IPS-NIHi11 (cell line): ENCODE data around the gene WDR11.
"Not testable (repeated sequence)": the region's sequence is repeated elsewhere in the genome, so short reads cannot be mapped to it uniquely, and the experiment has no call there.

Source experiments
- DNase-seq: peaks from one replicate; pipeline ENCODE4 v3.0.0; 2012; ENCODE audit warnings: mixed read lengths, low spot score

The WDR11 gene

DNA sequence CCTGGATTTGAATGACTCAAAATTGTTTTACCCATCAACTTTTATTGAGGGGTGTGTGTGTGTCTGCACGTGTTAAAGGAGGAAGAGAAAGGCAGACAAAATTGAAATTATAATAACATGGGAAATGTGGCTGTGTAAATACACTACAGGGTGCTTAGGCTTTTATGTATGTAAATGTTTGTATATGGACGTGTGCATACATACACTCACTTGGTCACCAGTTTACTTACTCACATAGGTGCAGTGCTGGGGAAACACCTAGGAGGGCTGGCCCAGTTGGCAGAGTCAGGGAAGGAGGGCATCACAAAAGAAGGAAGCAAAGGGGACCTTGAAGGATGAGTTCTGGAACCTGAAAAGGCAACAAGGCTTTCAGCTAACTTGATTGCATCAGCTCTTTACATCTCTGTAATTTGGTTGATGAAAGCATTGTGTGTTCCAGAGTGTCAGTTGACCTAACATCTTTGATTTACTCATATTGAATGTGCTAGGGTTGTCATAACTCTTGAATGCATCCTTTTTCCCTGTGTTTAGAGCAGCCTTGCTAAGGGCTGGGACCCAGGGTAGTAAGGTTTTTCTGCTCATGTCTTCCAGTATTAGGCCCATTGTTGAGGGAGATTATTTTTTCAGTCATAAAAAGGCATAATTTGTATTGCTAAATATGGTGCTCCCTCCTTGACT, 10.2 kb downstream of the WDR11 start:
- DNase-seq: no peak

DNA sequence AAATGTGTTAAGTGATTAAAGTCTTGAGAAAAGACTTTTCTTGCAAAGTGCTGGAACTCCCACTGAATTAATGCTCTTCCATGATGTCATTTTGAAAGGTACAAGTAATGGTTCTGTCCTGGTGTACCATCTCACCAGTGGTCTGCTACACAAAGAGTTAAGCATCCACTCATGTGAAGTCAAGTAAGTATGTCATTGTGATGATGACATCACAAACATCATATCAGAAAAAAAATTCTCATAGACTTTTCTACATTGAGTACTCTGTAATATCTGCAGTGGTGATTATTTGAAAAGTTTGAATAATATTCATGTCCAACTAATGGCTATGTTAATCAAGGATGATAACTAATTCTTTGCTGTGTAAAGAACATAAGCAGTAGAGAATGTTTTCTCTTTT, 22.6 kb downstream of the WDR11 start:
- no peak for DNase-seq

DNA sequence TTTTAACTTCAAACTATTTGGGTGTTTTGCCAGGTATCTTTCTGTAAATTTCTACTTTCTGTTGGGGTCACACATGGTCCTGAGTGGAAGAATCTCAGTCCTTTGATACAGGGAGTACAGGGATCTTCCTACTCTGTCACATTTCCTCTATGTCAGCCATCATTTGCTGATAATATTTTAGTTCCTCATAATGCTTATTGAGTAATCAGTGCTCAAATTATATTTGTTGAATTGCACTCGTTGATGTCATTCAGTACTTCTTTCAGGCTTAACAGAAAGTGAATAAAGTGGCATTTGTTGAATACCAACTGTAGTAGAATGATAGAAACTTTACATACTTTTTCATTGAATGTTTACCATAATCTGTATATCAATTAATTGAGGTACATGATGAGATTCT, 31.9 kb downstream of the WDR11 start:
- DNase-seq: no peak

DNA sequence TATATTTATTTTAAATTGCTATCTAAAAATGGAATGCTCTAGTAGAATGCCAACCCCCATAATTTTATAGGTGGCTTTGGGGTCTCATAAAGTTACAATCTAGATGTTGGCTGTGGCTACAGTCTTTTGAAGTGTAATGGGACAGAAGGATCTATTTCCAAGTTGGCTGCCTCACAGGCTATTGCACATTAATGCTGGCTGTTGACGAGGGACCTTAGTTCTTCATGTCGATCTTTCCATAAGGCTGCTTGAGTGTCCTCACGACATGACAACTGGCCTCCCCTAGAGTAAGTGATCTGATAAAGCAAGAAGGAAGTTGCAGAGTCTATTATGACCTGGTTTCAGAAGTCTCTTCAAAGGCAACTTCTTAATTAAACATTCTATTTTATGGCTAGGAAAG, 36.3 kb downstream of the WDR11 start:
- no peak for DNase-seq

DNA sequence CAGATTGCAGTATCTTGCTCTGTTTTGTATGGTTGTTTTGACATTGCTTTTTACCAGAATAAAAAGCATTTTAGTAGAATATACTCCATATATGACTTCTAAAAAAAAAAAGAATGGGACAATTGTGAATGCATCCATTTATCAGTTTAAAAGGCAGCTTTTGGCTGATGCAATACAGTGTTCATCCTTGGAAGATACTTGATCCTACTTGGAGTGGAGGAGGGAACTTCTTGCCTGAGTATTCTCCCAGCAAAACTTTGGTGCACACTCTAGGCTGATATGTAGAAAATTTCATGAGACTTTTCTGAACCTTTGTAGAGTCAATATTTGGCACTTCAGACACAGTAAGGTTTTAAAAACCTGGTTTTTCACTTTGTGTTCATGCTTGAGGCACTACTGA, 40.2 kb downstream of the WDR11 start:
- no peak for DNase-seq

DNA sequence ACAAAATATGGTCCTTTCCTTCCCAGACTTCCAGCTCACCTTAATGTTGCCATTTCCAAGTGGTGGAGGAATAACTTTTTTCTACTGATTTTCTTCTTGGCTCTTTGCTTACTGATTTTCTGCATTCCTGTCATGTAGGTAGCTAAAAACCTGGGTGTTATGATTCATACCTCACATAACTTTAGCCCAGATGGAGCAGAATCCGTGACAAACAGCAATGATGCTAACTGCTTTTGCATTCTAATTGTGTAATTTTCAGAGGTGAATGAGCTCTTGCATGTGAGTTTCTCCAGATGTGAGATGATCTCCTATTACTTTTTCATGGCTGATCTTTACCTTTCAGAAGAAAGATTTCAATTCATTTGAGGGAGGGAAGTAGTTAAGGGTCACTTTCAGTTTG, 43.4 kb downstream of the WDR11 start:
- DNase-seq: no peak

DNA sequence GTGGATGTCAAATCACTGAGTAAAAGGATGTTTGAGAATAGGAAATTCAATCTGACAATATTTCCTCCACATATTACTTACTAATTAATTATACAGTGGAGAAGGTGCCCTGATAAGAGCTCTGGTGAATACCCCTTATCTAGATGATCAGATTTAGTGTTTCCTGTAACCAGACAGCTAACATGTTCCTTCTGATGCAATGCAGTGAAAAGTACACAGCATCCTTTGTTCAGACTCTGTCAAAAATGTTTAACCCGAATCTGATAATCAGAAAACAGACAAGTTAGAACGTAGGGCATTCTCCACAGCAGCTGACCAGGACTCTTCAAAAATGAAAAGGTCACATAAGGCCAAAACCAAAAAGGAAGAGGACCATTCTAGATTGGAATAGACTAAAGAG, 46.2 kb downstream of the WDR11 start:
- no peak for DNase-seq

DNA sequence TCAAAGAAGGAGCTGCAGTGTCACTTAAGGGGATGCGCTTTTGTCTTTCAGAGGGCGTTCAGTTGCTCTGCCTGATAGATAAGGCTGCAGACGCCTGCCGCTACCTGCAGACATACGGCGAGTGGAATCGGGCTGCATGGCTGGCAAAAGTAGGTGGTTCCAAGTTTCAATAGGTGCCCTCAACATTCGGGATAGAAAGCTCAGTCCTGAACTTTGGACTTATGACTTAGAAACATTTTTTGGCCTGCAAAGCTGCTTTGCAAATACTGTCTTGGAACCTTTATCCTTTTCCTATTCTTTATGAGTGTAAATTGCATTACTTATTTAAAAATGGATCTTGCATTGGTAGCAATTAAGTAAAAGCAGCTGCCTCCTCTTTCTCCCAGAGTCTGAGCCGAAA, 54.1 kb downstream of the WDR11 start:
- no peak for DNase-seq

DNA sequence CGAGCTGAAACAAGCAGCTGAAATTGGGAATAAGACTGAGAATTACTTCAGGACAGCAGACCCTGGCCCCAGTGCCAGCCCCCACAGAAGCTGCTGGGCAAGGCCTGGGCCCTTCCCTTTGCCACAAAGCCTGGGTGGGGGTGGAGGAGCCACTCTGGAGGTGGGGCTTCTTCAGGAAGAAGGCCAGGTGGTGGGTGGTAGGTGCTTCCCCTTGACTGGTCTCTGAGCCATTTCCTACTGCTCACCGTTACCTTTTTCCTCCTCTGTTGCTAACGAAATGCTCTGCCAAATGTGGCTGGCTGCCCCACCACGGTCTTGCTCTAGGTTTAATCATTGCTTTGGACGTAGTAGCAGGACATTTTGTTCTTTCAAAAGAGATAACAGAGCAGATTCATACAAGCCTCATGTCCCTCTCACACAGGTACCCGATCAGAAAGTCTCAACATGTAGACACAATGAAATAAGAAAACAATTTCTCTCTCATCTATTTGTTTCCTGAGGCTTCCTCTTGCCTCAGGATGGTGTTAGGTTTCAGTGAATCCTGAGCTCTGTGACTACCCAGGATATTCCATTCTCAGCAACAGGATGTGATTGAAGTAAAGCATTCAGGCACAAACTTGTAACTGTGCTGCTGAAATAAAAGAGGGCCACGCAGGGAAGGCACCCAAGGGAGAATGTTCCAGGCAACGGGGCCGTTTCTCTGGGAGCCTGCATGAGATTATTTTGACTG, 66.5 kb downstream of the WDR11 start:
- DNase-seq: no peak

DNA sequence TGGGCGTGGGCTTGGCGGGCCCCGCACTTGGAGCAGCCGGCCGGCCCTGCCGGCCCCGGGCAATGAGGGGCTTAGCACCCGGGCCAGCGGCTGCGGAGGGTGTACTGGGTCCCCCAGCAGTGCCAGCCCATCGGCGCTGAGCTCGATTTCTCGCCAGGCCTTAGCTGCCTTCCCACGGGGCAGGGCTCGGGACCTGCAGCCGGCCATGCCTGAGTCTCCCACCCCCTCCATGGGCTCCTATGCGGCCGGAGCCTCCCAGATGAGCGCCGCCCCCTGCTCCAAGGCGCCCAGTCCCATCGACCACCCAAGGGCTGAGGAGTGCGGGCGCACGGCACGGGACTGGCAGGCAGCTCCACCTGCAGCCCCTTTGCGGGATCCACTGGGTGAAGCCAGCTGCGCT, 72.7 kb downstream of the WDR11 start:
- not testable (repeated sequence) for DNase-seq

DNA sequence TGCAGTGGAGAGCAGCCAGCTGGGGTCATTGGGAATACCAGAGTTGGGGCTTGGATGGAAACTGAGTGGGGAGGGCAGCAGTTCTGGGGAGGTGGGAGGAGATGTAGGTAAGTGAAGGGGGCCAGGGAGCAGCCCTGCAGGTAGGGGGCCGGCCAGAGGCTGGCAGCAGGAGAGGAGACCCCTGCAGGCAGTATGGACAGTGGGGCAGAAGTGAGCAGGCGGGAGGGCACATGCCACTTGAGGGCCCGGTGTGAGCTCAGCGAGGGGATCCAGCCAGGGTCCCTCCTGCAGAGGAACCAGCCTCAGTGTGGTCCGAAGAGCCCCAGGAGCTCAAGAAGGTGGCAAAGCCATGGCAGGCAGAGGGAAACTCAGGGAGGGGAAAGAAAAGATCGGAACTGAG, 75.4 kb downstream of the WDR11 start:
- no peak for DNase-seq

DNA sequence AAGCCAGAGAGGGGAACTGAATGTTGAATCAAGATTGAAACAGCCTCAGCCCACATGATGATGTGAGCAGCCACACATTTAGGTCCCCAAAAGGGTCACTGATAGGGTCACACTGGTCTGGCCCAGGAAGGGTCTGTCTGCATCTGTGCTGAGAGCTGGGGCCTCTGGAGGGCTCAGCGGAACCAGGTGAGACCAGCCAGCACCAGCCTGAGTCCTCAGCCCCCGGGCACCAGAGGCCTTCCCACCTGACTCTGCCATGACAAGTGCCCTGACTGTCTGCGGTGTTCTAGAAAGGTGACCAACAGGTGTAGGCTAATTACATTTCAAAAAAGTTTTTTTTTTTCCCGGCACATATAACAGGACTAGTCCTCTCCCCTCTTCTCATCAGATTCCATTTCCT, 76.2 kb downstream of the WDR11 start:
- no peak for DNase-seq

DNA sequence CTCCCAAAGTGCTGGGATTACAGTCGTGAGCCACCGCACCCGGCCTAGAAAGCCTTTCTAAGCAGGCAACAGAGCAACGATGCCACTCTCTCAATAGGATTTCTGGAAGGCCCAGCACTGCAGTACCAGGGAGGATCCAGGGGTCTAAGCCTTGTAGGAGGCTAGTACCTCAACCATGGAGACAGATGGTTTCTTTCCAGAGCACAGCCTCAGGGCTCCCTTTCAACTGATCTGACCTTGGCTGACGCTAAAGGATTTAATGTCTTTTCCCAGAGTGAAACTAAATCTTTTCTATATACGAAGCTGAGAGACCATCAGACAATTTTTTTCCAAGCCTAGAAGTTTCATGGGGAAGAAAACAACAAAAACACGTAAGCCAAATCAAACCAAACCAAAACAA, 78.0 kb downstream of the WDR11 start:
- DNase-seq: no peak

DNA sequence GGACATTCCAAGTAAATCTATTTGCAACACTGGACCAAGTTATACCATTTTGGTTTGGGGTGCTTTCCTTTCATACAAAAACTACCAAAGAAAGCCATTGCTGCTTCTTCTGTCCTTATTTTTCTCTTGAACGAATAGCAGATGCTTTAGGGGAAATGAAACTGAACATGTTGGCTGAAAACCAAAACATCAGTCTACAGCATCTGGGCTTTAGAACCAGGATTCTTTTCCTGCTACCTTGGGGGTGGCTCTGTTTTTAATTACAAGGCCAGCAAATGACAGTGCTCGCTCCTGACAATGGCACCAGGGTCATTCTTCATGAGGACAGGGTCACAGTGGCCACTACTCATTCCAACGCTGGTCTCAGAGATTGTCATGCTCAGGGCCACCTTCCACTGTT, 80.3 kb downstream of the WDR11 start:
- no peak for DNase-seq

DNA sequence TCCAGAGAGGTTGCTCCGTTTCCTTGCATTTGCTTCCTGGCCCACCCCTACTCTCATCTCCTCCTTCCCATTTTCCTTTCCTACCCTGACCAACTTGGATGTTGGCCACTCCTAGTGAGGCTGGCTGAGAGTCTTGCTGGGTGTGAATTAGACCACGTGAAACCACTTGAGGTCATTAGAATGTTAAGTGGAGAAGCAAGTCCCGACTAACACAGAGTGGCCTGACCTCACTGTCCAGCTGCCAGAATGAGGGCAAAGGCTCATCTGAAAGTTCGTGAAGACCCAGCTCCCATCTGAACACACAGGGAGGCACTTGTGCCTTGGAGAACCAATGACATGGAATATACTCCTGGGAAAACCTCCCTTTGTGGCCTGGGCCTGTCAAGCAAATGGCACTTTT, 80.8 kb downstream of the WDR11 start:
- DNase-seq: no peak

DNA sequence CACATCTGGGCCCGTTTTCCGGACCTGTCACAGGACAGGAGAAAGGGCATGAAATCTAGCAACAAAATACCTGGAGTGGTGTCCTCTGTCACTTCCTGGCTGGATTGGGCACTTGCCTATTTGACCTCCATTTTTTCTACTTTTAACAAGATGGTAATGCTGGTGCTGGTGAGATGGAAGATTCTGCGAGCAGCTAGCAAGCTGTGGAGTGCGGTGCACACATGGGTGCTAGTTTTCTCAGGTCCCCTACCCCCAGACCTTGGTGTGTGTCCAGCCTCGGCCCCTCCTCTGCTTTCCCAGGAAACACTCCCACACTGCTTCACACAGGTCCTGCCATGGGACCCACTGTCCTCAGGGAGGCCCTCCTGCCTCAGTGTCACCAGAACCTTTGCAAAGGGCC, 87.7 kb downstream of the WDR11 start:
- DNase-seq: no peak

DNA sequence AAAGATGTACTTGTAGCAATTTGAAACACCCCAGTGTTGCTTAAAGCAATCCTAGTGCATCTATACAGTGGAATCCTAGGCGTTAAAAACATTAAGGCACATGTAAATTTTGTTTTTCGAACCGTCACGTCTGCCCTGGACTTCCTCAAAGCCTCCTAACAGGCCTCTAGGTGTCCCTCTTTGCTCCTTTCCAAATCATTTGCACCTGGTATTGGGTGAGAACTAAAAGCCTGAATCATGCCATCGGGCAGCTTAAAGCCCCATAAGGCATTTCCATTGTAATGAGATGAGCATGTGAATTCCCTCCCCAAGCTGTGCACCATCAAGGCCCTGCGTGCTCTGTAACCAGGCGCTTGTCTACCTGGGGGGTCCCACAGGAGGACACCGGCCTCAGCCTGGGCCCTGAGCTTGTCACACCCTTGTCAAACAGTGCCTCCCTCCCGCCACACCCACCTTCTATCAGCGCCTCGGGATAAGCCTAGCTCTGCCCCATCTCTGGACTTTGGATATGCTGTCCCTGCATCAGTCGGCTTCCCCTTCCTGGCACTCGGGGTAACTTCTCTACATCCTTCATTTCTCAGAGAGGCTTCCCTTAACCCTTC, 89.2 kb downstream of the WDR11 start:
- DNase-seq: peak; percentile 37

DNA sequence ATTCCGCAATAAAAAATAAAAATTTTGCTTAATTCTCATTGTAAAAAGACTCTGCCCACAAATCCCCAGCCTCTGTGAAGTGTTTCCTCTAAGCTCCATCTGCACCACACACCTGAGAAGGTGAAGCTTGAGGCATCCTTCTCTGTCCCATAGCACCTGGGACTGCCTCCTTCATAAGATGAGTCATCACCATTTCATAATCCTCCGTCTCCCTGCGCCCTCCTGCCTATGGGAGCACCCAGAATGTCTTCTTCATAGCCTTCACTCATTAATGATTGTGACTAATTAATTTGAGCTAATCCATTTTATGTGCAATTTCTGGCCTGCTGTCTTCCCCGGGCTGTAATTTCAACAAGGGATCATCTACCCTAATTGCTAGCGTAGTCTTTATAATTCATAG, 90.3 kb downstream of the WDR11 start:
- no peak for DNase-seq

DNA sequence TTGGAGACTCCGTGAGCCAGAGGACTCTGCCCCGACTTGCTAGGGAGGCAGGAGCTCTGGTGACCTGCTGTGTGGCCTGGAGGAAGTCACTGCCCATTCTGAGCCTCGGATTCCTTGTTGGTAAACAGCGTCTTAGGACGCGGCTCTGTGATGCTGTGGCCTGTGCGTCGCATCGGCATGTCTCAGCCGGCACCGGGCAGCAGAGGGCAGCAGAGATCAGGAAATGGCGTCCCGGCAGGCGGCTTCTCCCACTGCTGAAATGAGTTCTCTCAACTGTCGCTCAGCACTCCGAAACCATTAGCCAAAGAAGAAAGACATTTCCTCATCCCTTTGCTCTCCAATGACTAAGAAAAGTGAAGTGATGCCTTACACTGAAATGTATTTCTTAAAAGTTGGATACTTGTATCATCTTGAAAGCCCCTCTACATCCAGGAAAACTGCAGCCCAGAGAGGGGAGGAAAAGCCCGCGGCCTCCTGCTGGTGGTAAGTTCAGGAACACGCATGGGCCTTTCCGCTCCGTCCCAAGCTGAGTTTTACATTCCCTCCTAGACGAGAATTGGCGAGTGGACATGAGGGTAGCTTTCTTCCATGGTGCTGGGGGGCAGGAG, 91.7 kb downstream of the WDR11 start:
- peak; percentile 87 for DNase-seq

DNA sequence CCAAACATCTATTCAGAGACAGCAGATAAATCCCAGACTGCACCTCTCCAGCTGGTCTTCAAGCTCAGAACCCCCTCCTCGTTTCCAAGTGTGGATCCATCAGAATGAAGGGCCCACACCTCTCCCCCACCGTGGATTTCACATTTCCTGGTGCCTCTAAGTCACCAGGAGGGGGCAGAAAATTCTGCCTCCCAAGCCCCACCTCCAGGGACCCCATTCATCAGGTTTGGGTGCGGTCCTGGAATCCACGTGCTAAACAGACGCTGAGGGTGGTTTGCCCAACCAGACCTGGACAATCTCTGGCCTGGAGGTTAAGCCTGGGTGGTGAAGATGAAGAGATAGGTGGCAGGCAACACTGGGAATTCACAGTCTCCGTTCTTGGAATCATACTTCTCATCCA, 92.4 kb downstream of the WDR11 start:
- DNase-seq: peak; percentile 30

DNA sequence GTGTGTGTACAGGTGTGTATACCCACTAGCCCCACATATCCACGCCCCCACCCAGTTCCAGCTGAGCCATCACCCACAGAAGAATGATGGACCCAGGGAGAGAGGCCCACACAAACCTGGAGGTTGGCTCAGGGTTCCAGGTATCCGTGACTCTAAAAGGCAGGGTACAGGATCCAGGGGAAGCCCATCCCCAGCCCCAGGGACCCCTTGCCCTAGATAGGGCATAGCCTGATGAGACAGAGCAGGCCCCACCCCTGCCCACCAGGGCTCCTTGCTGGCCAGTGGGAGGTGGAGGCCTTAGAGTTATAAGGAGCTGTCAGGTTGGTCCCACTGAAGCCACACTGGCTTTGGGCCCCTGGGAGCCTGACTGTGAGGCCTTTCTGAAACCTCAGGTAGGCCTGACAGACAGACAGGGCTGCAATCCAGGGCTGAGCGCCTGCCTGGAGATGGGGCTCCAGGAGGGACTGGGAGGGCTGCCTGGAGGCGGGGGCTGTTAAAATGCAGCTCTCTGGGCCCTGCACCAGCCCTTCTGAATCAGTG, 93.5 kb downstream of the WDR11 start:
- DNase-seq: no peak

DNA sequence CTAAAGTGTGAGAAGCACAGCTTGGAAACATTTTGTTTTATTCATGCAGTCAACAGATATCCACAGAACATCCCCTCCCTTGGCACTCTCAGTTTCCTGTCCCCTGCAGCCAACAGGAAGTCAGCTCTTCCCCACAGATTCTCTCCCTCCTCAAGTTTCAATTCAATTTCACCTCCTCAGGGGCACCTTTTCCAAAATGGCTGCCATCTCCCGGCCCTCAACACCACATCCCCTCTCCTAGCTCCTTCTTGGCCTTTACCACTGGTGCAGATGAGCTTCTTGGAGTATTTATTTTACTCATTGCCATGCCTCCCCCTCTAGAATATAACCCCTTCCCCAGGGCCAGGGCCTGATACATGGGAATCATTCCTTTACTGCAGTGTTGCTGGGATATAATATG, 94.0 kb downstream of the WDR11 start:
- no peak for DNase-seq

DNA sequence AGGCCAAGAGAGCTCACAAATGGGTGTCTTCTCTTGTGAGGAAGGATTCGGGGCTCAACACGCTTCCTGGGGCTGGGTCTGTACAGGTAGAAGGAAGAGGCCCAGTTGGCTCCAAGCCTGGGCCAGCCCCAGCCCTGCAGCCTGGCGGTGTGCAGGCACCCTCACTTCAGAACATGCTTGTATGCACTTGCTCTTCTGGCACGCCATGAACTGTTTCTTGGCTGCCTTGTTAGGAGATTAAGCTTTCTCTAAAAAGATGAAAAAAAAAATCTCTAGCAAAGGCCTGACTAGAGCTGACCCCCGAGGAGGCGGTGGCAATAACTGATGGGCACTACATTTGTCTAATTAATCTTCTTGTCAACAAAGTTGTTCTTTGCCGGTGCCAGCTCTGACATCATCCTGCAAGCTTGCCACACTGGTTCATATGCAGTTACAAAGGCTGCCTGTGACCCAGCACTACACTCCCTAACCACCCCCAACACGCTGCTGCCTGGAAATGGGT, 94.7 kb downstream of the WDR11 start:
- no peak for DNase-seq
